K562 (cell line): ENCODE measurements around the gene ZNF669. TPM values are rescaled to one million over a fixed set of nuclear protein-coding genes. Genes with fewer than 3 reads are reported as not detected.

Source experiments
- POLR2B ChIP-seq: fragments of 450-650 bp; IDR thresholded peaks from 2 replicates; pipeline ENCODE4 v1.6.1; 2018; ENCODE audit warnings: low read depth; ENCODE audit not compliant: partially characterized antibody
- SRF ChIP-seq, 2 experiments: fragments of 250-450, 450-650 bp in 1 of 2; sonication (Bioruptor Pico) in 1 of 2; sonication (generic) in 1 of 2; formaldehyde crosslinking; IDR thresholded peaks; 2 replicates each; pipeline versions ENCODE4 v1.5.0 to v1.5.1; 2020 to 2022; ENCODE audit warnings: mild to moderate bottlenecking in 1 of 2, missing genetic modification reagents in 1 of 2
- polyA plus RNA-seq, 8 experiments: library from polyadenylated mRNA; depleted of rRNA in 4 of 8; stranded (reverse) in 5 of 8; unstranded in 3 of 8; fragments of >200 nt; fragmentation: Nextera tagmentation in 2 of 8; fragmentation: Illumina TruSeq in 1 of 8; extraction: Ambion mirVana in 2 of 8; extraction: Trizol in 1 of 8; gene quantifications; 2 replicates each; pipeline versions ENCODE4 v1.2.1 to v1.2.3, GENCODE V29; 2011 to 2014; ENCODE audit warnings: inconsistent platforms in 1 of 8, missing spikeins in 1 of 8
- total RNA-seq, 7 experiments: library from RNA; depleted of rRNA in 6 of 7; stranded (reverse); fragments of >200 nt in 6 of 7; fragmentation: Illumina TruSeq in 2 of 7; extraction: Trizol in 2 of 7; gene quantifications; 2 replicates each; pipeline versions ENCODE4 v1.2.1 to v1.2.3, GENCODE V29; 2011 to 2021; ENCODE audit warnings: low replicate concordance in 1 of 7
- TF ChIP-seq, protein P1 (sequence below), 2 experiments: fragments of 450-650 bp in 1 of 2; sonication (generic) in 1 of 2; formaldehyde crosslinking in 1 of 2; IDR thresholded peaks; 2 replicates each; pipeline versions ENCODE4 v1.7.1 to v1.9.0; 2016 to 2022; ENCODE audit warnings: inconsistent platforms in 1 of 2, mild to moderate bottlenecking in 1 of 2, missing genetic modification reagents in 1 of 2
- TF ChIP-seq, protein P2 (sequence below), 2 experiments: fragments of 450-650 bp; formaldehyde crosslinking in 1 of 2; IDR thresholded peaks; 2 replicates each; pipeline versions ENCODE4 v1.4.0 to v1.6.1; 2014 to 2020; ENCODE audit warnings: mild to moderate bottlenecking in 2 of 2, borderline replicate concordance in 1 of 2, low read depth in 1 of 2

Gene ZNF669
- total and polyA plus RNA-seq, 9 of the 15 experiments (the other 6 are each of a cell fraction or from before 2014, with no cell fraction given) = 5.3 to 18.3 (median 10.2) TPM

DNA sequence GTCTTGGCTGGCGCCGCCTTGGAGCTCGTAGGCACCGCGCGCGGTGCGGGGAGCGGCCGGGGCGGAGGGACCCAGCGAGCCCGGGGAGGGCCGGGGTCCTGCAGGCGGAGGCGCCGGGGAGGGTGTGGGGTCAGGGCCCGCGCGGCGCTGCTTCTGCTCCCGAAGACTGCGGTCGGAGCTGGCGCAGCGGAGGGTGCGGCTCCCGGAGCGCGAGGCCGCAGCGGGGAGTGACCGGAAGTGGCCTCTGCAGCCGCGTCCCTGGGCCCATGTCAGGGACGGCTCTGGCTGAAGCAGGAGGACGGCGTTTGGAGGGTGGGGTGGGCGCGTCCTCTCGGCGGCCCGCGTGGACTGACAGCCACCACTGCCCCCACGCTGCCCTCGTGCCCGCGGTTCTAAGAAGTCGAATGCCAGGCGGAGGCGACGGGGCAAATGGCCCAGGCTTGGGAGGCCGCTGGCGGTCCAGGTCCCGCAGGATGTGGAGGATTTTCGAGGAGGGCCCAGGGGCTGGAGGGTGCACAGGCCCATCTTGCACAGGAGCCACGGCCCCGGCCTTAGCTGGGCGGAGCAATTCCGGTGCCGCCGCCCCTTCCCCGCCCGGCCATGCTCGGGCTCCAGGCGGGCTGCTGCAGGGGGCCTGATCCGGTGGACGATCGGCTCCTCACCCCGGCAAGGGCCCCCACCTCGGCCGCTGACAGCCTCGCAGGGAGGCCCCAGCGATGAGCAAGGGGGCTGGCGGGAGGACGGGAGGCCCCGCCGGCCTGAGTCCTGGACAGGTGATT lies 7.7 kb upstream of the ZNF669 start (continued):
- TF ChIP-seq, protein P1, sequence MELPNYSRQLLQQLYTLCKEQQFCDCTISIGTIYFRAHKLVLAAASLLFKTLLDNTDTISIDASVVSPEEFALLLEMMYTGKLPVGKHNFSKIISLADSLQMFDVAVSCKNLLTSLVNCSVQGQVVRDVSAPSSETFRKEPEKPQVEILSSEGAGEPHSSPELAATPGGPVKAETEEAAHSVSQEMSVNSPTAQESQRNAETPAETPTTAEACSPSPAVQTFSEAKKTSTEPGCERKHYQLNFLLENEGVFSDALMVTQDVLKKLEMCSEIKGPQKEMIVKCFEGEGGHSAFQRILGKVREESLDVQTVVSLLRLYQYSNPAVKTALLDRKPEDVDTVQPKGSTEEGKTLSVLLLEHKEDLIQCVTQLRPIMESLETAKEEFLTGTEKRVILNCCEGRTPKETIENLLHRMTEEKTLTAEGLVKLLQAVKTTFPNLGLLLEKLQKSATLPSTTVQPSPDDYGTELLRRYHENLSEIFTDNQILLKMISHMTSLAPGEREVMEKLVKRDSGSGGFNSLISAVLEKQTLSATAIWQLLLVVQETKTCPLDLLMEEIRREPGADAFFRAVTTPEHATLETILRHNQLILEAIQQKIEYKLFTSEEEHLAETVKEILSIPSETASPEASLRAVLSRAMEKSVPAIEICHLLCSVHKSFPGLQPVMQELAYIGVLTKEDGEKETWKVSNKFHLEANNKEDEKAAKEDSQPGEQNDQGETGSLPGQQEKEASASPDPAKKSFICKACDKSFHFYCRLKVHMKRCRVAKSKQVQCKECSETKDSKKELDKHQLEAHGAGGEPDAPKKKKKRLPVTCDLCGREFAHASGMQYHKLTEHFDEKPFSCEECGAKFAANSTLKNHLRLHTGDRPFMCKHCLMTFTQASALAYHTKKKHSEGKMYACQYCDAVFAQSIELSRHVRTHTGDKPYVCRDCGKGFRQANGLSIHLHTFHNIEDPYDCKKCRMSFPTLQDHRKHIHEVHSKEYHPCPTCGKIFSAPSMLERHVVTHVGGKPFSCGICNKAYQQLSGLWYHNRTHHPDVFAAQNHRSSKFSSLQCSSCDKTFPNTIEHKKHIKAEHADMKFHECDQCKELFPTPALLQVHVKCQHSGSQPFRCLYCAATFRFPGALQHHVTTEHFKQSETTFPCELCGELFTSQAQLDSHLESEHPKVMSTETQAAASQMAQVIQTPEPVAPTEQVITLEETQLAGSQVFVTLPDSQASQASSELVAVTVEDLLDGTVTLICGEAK (IDR thresholded peaks at IDR 0.05) = peak; percentile 79
- TF ChIP-seq, protein P1 (CRISPR knock-in tag; IDR thresholded peaks at IDR 0.05) = no peak
- peak; percentile 33 for TF ChIP-seq POLR2B
- peak in 1 of 2 experiments; percentile 56; a peak in 1 of 4 replicates for TF ChIP-seq SRF (CRISPR knock-in tag; IDR thresholded peaks at IDR 0.05)
- TF ChIP-seq, protein P2, sequence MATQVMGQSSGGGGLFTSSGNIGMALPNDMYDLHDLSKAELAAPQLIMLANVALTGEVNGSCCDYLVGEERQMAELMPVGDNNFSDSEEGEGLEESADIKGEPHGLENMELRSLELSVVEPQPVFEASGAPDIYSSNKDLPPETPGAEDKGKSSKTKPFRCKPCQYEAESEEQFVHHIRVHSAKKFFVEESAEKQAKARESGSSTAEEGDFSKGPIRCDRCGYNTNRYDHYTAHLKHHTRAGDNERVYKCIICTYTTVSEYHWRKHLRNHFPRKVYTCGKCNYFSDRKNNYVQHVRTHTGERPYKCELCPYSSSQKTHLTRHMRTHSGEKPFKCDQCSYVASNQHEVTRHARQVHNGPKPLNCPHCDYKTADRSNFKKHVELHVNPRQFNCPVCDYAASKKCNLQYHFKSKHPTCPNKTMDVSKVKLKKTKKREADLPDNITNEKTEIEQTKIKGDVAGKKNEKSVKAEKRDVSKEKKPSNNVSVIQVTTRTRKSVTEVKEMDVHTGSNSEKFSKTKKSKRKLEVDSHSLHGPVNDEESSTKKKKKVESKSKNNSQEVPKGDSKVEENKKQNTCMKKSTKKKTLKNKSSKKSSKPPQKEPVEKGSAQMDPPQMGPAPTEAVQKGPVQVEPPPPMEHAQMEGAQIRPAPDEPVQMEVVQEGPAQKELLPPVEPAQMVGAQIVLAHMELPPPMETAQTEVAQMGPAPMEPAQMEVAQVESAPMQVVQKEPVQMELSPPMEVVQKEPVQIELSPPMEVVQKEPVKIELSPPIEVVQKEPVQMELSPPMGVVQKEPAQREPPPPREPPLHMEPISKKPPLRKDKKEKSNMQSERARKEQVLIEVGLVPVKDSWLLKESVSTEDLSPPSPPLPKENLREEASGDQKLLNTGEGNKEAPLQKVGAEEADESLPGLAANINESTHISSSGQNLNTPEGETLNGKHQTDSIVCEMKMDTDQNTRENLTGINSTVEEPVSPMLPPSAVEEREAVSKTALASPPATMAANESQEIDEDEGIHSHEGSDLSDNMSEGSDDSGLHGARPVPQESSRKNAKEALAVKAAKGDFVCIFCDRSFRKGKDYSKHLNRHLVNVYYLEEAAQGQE (IDR thresholded peaks at IDR 0.05; ENCODE audit: borderline replicate concordance) = 0 out of 2 replicates have a peak, but pooled peaks have one; percentile 7
- TF ChIP-seq, protein P2 (CRISPR knock-in tag; IDR thresholded peaks at IDR 0.05; ENCODE audit: low read depth) = no peak
